HG02943 (cell line): ENCODE measurements around the gene IL17RD.

Source experiments
- ATAC-seq: cut with Tn5 transposase; IDR thresholded peaks from one replicate; pipeline ENCODE4 v1.9.1; 2021; ENCODE audit warnings: mild to moderate bottlenecking, low read depth, moderate library complexity; ENCODE audit not compliant: unreplicated experiment

IL17RD gene

DNA sequence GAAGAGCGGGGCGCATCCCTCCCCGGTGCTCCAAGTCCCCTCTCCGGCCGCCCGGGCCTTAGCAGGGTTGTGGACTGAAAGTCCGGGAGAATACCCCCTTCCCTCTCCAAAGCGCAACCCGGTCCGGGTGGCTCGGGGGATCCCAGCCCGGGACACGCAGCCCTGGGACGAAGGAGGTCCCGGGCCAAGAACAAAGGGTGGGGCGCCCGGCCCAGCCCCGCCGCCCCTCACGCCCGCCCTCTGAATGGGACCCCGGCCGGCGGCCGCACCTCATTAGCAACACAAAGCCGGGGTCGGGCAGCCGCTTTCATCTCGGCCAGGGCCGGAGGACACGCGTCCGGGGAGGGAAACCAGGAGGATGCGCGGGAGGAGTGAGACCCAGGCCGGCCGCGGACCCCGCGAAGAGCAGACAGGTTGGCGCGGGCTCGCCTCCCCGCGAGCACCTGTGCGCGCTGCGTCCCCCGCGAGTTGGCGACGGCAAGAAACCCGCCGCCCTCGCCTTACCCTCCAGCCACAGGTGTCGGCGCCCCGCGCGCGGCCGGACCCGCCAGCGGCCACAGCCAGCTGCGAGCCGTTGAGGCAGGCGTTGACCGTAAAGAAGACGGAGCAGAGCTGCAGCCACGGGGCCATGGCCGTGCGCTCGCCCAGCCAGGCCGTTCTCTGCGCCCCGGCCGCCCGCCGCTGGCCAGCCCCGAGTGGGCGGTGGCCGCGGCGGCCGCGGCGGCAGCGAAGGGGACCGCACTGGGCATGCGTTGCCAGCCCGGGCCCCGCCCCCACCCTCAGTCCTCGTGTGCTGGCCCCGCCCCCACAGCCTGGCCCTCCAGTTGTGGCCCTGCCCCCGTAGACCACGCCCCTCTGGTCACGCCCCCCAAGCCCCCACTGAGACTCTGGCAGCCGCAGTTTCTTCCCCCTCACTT, at the start of gene IL17RD:
TSS of gene IL17RD (minus strand) at position 697 of the 917 bp plus-strand sequence. CDS start at position 630, 67 bp downstream.
- no peak for ATAC-seq

DNA sequence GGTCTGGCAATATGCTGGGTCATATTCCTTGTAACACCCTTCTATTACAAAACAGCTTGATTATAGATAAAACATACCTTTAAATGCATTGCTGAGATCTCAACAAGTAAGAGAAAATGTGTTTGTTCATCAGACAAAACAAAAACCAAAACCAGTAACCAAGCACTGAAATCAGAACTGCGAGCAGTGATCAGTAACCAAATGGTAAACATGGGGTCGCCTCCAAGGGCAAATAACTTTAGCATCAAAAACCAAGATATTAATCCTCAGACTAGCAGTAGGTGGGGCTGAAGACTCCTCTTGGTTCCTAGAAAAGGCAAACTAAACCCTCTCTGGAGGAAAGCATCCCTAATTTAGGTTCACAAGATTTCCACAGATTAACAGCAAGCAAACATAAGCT, 41.3 kb upstream of the IL17RD start:
- no peak for ATAC-seq

DNA sequence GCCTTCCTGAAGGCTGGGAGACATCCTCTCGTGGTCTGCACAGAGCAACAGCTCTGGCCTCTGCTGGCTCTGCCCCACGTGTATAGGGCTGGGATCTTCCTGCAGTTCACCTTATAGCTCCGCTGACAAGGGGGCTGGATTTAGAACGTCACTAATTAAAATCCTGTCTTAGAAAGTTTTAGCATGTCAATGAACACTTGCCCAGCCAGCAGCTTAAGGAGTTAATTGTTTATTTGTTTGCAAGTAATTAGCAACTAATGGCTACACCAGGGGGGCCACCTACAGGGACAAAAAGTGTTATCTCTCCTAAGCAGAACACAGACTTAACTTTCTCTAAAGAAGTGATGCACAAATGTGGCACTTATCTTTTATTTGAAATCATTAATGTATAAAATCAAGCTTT, 34.7 kb upstream of the IL17RD start, which contains the start of gene HESX1:
TSS of gene HESX1 (minus strand) at position 84 of the 403 bp plus-strand sequence. CDS start at position 24, 60 bp downstream.
- no peak for ATAC-seq

DNA sequence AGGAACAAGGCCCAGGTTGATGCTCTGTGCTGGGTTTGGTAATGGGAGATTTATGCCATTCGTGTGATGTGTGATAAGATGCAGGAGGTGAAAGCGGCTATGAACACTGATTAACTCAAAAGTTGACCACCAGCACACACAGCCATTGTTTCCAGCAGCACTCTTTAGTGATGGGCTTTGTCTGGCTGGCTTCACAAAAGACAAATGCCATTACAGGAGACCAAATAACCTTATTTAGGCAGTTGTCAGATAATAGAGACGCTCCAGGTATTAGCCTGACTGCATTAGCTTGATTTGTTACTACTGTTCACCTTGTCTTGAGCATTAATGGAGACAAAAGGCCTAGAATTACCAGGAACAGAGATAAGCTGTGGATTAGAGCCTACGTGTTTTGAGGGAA, 29.5 kb upstream of the IL17RD start:
- ATAC-seq = no peak

DNA sequence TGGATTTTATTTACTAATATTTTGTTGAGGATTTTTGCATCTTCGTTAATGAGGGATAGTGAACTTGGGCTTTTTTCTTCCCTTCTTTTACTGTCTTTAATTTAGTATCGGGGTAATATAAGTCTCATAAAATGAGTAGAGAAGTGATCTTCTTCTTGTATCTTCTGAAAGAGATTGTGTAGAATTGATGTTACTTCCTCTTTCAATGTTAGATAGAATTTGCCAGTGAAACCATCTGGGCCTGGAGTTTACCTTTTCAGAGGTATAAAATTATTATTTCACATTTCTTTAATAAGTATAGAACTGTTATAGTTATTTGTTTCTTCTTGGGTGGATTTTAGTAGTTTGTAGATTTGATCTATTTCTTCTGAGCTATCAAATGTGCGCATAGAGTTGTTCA, 26.9 kb upstream of the IL17RD start:
- no peak for ATAC-seq

DNA sequence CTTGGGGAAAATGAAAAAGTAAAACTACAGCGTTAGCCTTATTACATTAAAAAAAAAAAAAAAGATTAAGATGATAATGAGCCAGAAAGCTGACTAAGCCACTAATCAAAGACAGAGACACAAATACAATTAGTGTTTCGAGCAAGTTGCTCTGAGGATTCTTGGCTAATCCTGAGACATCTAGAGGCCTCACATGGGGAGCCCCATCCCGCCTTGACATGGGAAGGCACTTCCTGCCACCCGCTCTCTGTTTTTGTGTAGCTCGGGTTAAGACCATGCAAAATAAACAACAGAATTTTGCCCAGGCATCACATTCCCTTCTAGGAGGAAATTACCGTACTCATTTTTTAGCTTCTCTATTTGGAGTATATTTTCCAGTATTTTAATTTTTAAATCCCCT, 19.4 kb upstream of the IL17RD start:
- ATAC-seq = no peak

DNA sequence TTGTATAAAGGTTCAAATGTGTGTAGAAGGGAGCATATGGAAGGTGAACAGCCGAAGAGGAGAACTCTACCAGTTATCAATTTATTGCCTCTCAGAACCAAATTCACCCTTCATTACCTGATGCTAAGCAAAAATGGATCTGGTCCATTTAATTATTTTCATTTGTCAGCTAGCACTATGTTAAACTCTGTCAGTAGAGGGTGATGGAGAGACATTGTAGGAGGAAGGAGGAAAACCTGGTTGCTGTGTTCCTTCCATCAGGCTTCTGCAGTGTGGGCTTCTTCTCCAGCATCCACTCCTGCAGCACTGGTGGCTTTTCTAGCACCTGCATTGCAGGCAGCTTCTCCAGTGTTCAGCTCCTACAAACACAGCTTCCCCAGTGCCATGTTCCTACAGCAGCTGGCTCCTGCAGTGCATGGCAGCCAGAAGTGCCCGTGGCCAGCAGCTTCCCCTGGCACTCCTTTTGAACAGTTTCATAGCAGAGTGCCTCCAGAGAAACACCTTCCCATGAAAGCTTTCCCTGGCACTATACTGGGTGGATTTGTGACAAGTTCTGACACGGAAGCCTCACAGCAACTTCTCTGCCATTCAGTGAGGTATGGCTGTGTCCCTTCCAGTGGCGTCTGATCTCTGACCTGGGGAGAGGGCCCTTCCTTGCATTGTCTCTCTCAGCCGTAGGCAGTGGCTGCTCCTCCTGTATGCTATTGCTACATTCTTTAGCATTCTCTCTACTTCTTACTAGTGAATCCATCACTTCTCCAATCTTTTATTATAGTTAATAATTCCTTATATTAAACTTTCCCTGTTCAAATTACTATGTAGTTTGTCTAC, 14.6 kb upstream of the IL17RD start:
- ATAC-seq = no peak

DNA sequence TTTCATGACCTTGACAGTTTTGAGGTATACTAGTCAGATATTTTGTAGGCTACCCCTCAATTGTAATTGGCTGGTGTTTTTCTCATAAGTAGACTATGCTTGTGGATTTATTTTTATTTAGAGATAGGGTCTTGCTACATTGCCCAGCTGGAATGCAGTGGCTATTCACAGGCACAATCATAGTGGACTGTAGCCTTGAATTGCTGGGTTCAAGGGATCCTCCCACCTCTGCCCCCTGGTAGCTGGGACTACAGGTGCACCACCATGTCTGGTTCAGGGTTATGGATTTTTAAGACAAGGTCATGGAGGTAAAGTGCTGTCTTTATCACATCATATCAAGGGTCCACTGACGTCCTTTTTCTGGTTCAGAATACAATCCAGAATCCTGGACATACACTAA, 10.9 kb upstream of the IL17RD start:
- no peak for ATAC-seq

DNA sequence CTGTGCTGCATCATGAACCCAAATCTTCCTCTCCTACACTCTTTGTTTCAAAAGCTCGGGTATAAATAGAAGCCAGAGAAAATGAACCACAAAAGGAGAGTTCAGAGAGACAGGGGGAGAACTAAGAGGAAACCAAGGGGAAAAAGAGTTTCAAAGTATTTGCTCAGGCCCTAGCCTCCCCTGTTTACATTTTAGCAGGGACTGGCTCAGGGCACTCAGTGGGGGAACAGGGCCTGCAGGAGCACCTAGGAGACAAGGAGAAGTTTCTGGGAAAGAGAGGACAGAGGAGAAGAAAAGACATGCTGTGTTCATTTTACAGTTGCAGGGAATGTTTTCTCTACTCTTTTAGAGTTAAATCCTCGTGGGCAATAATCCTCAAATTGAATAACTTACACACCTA, 8.5 kb upstream of the IL17RD start:
- no peak for ATAC-seq

DNA sequence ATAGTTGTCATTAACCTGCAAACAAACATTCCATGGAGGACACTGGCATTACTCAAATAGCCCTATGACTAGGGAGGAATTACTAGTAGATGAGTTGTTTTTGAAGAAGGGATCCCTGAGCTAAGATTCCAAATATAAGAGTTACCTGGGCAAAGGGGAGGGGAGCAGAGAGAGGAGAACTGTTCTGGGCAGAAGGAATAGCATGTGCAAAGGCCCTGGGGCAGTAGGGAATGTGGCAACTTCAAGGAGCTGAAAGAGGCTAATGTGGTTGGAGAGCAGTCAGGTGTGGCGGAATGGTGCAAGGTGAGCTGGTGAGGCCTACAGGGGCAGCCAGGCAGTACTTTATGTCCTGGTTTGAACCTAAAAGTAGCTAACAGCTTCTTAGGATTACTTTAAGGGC, 5.8 kb upstream of the IL17RD start:
- ATAC-seq = no peak

DNA sequence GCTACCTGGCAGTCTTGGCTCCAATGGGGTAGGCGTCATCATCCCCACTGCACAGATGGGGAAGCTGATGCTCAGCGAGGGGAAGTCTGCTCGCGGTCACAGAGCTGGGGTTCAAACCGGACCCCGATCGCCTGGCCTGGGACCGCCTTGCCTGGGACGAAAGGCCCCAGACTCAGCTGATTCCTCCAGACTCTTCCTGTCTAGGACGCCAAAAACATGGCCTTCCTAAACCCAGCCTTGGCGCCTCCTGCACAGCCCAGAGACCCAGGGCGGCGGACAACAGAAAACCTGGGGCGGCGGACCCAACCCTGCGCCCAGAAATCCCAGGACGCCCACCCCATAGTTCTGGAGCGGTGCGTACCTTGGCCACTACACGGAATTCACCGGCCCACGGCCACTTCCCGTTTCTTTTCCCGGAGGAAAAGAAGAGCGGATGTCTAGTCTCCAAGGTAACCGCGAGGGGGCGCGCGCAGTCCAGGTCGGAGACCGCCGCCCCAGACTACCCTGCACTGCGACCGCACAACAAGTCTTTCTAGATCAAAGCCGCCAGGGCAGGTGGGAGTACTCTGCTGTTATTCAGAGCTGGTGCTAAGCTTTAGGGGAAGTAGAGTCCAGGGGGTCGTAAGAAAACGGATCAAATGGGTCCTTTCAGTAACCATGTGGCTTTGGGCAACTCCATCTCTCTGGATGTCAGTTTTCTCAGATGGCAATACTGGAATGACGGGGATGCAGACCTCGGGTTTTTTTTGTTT, 4.9 kb upstream of the IL17RD start:
- ATAC-seq = no peak

DNA sequence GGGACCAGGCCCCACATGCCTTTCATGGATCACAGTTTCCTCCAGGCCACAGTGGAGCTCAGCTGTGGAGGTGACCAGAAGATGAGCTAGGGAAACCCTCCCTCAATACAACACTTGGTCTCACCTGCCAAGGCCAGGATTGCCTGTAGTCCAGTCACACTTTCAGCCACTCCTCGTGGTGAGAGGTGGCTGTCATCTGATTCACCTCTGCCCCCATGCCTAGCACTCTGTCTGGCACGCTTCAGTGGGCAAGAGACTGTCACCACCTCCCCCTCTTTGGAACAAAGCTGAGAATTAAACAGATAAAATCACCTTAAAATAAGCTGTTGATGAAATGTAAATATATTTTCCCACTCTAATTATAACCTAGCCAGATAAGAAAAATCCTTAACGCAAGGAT, 4.0 kb upstream of the IL17RD start:
- ATAC-seq = no peak

DNA sequence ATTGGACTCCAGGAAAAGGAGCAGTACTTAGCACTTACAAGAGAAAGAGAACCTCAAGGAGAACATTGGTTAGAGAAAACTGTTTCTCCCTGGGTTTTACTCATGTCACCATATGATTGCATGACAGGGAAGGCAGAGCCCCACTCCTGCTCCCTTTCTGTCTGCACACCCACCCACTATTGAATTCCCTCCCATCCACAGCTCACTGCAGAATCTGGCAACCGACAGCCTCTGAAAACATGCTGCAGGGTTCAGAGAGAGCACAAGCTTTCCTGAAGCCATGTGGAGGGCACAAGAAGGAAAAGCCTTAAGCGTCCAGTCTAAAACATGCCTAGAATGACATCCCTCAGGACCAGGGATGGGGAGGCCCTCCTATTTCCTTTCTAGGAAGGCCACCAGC, 3.0 kb upstream of the IL17RD start:
- ATAC-seq = no peak

DNA sequence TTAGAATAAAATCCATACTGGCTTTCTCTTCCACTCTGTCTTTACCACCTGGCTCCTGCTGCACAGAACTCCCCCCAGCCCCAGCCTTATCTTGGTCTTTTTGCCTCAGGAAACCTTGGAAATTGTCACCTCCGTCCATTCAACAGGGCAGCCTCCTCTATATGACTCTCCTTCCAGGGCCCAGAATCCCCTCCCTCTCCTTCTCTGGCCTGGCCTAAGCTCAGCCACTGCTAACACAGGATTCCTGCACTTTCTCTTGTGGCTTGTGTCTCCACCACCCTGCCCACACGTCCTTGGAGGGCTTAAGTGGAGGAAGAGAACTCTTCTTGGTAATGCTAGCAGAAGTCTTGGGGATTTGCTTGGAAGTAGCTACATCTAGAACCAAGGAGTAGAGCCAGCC, 1.5 kb upstream of the IL17RD start:
- ATAC-seq = no peak

DNA sequence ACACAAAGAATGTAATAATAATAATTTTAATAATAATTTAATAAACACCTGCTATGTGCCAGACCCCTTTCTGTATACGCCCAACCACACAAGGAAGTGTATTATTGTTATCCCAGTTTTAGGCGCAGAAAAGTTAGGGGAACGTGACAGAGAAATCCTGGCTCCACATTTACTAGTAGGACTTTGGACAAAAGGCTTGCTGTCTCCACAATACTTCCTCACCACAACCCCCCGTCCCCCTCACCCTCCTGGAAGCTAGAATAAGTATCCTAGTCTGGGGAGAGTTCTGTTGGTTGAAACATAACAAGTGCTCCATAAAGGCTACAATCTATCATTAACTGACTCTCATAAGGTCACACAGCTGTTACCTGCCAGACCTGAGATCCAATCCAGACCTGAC, 488 bp upstream of the IL17RD start:
- no peak for ATAC-seq

DNA sequence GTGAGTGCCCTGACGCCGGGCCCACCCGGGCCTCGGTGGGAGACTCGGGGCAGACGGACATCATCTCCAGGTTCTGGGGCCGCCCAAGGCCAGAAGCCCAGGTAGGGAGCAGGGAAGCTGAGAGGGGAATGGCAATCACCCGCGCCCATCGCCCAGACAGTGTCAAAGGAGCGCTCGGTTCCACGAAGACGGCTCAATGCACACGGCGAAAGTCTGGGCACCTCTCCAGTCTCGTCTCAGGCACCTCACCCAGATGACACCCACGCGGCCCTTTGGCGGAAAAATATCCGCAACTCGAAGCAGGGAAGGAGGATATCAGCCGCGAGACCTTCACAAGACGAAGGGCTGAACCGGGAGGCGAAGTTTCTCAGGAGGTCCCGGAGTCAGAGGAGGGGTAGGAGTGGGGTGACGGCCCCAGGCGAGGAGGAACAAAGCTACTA, 916 bp downstream of the IL17RD start:
- ATAC-seq = no peak

DNA sequence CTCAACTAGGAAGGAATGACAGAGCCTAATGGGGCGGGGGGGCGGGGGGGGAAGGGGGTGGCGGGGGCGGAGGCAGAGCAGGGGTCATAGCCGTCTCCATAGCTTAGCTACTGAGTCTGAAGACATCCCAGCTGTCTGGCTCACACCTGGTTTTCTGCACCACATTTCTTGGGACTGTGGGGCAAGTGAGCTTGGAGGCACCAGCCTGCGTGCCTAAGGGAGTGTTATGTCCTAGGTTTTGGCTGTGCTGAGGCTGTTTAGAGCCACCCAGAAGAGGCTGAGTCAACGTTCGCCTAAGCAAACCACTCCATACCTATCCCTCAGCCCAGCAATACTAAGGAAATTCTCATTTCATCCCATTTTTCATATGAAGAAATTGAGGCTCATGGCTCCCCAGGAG, 1.4 kb downstream of the IL17RD start:
- no peak for ATAC-seq

DNA sequence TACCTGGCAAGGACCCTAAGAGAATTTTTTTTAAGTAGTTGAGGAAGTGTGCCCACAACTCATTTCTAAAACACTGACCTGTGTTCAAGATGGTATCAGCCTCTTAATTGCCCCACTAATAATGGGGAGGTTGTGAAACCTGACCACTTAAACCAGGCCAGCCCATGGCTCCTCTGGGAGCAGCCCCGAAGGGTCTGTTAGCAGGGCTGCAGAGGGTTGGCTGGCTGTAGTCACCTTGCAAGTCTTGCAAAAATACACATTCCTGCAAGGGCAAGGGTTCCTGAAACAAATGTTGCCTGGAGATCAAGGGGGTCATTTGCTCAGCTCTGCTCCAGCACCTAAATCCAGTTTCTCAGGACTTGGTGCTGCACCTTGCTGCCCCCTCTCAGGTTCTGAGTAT, 3.2 kb downstream of the IL17RD start:
- ATAC-seq = no peak

DNA sequence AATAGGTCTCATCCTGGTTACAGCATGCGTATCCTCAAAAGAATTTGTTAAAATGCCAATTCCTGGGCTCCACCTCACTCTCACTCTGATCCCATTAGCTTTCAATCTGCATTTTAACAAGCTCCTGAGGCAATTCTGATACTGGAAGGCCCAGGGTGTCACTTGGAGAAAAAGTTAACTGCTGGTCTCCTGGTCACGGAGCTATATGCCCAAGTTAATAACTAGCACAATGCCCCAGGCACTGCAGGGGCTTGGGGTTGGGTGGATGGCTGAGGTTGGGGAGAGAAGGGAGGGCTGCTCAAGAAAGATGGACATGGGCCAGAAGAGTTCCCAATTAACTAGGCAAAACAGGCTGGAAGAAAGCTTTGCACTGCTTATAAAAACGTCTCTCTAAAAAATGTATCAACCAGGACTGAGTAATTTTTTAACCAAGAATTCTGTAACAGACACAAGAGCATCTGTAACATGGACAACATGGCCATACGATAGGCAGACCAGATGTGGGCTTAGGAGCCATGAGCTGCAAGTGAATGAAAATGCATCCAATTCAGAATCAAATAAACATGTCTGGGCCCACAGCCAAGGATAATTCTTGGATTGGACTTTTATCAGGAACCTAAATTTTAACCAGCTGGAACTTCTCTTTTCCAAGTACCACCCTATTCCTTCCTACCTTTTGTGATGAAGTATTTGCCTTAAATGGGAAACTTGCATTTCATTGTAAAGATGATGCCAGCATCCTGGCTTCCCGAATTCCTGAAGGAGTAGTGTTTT, 4.2 kb downstream of the IL17RD start:
- no peak for ATAC-seq
